HG03520 (cell line): Measurements from ENCODE around the gene IPO5.
"Not testable (repeated sequence)": the region's sequence is repeated elsewhere in the genome, so short reads cannot be mapped to it uniquely, and the experiment has no call there.

Experiments
- ATAC-seq: cut with Tn5 transposase; IDR thresholded peaks from one replicate; pipeline ENCODE4 v1.9.1; 2021; ENCODE audit warnings: mild to moderate bottlenecking, moderate library complexity; ENCODE audit not compliant: unreplicated experiment

The IPO5 gene

GRCh38 chr13:98007001-98007400 is 53.5 kb downstream of the IPO5 start:
- ATAC-seq: no peak

DNA sequence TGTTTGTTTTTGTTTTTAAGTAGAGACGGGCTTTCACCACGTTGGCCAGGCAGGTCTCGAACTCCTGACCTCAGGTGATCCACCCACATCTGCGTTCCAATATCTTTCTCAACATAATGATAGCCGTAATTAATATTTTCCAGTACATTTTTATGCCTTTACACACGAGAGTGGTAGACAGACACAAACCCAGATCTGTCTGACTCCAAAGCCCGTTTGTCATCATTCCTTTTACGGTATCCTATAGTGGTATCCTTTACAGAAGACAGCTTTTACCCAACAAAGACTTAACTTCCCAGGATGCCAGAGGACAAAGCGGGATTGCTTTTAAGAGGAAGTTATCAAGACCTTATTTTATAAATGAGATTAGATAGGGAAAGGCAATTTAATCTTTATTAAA is 59.8 kb downstream of the IPO5 start:
- no peak for ATAC-seq

DNA sequence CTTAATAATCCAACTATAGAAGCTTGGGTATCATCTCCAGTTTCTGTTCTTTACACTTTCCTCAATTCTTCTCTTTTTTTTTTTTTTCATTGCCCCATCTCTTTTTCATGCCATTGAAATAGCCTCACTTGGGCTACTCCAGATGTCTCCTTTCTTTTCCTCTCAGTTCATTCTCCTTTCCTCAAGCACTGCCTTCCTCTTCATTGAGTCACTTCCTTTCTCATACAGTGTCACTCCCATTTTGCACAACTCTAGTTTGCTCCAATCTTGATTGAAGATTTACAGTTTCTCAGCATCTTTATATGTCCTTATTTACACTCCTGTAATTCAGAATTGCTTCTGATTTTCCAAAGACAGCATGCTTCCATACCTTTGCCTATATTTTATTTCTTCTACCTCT is 61.3 kb downstream of the IPO5 start:
- ATAC-seq: no peak

GRCh38 chr13:98018293-98018692 is 64.8 kb downstream of the IPO5 start:
- ATAC-seq: no peak

DNA sequence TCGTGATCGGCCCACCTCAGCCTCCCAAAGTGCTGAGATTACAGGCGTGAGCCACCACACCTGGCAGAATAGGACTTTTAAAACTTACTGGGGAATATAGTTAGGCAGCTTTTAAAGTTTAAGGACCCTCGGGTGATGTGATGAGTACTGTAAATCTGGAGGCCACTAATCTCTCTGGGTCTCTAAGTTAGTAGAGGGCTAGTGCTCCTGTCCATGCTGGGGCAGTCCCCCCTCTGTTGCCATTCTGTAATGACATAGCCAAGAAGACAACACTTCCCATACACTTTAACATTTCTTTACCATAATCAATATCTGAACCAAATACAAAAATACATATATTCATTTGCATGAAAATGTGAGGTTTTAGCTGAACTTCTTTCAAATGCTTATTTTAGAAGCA is 65.7 kb downstream of the IPO5 start:
- no peak for ATAC-seq

DNA sequence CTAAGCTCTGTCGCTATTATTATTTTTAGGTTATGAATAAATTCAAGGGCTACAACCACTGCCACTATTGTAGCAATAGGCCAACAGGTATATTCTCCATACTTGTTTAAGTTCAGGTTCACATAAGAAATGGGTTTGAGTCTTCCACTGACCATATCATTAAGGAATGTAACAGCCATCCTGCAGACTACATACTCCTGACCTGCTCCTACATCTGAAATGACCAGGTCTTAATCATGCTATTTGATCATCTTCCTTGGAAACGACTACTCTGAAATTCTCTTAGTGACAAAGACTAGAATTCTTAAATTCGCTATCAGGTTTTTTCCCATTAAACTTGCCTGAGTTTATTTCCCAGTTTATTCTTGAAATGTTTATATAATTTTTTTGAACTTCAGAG is 66.8 kb downstream of the IPO5 start:
- no peak for ATAC-seq

DNA sequence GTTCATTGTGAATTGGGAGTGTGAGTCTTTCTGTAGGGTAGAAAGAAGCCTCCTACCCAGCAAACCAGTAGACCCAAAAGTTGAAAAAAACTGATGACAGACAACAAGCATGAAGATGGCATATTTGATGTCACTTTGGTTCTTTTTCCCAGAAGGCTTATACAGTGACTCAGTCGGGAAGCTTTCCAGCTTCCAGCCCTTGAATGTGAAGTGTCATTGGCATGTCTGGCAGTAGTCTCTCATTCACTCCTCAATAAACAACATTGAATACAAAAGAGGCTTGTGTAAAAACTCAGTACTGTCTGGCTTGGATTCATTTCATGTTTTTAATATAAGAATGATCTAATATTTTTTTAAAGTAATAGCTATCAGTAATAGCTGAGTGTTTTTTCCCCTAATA is 68.7 kb downstream of the IPO5 start:
- no peak for ATAC-seq

DNA sequence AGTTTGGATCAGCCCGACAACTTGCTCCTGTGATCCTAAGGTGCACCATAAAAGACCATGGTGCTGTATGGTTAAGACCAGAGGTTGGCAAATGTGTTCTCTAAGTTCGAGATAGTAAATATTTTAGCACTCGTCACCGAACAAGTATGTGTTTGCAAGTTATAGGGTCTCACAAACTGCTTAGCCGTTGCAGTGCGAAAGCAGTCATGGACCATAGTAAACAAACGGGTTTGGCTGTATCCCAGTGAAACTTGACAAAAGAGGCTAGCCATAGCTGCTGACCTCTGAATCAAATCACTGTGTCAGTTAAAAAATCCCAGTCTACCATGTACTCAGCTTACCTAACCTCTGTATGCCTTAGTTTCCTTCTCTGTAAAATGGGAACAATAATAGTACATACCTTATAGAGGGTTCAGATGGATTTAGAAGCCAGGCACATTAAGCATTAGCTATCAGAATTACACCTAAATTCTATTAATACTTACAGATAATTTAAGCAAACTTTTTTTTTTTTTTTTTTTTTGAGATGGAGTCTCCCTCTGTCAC is 72.1 kb downstream of the IPO5 start:
- ATAC-seq: no peak

GRCh38 chr13:98026457-98026857 is 73.0 kb downstream of the IPO5 start:
- no peak for ATAC-seq

- no peak for ATAC-seq
These were observed 78.7 kb downstream of the IPO5 start for GRCh38 chr13:98032168-98032567.

GRCh38 chr13:98033277-98034247 is 80.1 kb downstream of the IPO5 start:
- no peak for ATAC-seq

DNA sequence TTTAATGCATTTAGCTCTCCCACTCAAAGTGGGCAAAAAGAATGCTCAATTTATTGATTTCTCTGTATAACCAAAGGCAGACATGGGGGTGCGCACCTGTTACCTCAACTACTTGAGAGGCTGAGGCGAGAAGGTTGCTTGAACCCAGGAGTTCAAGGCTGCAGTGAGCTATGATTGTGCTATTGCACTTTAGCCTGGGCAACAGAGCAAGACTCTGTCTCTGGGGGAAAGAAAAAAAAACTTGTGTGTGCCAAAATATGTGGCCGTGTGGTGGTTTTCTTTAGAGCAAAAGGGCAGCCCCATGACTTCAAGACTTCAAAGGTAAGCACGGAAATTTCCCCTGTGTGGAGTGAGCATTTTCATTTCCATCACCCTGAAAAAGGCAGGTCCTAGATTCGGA is 81.9 kb downstream of the IPO5 start:
- ATAC-seq: no peak

- ATAC-seq: not testable (repeated sequence)
These were observed 83.3 kb downstream of the IPO5 start for GRCh38 chr13:98036564-98037302.

- ATAC-seq: no peak
These were observed 85.8 kb downstream of the IPO5 start for GRCh38 chr13:98039261-98039660.

GRCh38 chr13:98039964-98040363 is 86.5 kb downstream of the IPO5 start:
- no peak for ATAC-seq

DNA sequence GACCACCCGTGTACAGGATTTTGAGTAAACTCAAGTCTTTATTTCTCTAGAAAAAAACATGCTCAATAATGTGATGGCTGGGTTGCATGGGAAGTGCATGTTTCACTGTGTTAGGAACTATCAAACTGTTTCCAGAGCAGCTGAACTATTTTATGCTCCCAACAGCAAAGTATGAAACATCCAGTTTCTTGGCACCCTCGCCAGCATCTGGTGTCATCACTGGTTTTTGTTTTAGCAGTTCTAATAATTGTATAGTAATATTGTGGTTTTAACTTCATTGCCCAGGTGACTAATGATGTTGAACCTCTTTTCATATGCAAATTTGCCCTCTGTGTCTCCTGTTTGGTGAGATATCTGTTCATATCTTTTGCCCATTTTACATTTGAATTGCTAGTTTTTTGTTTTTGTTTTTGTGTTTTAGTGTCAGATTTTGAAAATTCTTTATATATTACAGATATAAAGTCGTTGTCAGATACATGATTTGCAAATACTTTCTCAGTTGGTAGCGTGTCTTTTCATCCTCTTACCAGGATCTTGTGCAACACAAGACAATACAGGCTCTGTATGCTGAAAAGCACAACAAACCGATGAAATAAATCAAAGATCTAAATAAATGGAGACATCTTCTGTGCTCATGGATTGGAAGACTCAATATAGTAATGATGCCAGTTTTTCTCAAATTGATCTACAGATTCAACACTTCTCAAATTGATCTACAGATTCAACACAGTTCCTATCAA is 87.8 kb downstream of the IPO5 start:
- ATAC-seq: no peak

DNA sequence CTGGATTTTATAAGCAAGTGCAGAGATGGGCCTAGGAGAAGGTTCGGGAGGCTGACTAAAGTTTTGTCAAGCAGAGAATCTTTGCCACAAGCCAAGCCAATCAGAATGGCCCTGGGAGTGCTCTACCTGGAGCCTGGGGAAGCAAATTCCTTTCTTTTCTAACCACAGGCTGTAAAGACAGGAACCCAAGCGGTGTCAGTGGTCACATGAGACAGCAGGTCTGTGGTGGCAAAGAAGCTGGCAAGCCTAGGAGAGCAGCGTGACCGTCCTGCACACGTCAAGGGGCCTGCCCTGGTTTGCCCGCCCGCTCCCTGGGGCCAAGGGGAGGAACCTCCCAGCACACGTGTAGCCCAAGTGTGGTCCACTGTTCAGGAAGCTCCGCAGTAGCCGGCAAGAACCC is 90.8 kb downstream of the IPO5 start:
- ATAC-seq: no peak

DNA sequence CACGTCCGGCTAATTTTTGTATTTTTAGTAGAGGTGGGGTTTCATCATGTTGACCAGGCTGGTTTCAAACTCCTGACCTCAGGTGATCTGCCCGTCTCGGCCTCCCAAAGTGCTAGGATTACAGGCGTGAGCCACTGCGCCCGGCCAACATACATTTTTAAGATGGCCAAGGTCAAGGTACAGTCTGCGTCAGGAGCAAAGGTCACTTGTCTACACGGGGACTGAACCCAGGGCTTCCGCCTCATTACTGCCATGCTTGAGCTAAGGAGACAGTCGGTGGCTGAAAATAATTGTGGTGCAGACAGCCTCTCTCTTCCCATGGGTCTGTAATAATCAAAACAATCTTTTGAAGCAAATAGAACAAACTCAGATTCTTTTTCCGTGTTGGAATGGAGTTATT is 94.3 kb downstream of the IPO5 start:
- ATAC-seq: not testable (repeated sequence)

DNA sequence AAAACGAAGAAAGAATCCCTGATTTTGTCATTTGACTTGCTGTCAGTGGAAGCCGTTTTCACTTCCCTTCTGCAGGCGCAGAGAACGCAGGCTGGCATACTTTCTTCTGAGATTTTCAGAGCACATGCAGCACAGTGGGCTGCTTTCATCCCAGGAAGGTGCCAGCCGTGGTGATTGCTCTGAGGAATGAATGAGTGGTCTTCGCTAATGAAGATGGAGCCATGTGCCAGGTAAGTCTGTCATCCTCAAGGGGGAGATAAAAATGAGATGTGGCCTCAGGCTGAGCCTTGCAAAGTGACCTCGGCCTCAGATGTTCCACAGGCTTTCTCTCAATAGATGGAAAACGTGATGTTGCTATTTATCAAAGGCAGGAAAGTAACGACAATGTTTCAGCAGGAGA is 94.8 kb downstream of the IPO5 start:
- ATAC-seq: no peak

DNA sequence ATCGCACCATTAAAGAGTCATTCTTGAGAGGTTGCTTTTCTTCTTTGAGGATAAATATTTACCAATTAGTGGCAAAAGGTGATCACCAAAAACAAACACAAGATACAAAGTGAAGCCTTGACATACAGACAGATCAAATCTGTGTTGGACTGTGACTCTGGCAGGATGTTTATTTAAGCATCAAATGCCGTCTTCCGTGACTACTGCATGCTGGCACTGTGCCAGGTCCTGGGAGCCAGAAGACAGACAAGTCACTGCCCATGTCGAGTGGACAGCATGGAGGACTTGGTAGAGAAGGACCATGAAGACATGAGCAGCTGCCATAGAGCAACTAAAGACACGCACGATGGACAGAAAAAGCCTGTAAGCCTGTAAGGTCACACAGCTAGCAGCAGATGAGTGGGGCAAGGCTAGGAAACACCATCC is 96.6 kb downstream of the IPO5 start:
- no peak for ATAC-seq

GRCh38 chr13:98052412-98052811 is 98.9 kb downstream of the IPO5 start:
- ATAC-seq: no peak
